ENCODE results near the gene CFAP77.
"Not testable (repeated sequence)": the region's sequence is repeated elsewhere in the genome, so short reads cannot be mapped to it uniquely, and the experiment has no call there.

DNA sequence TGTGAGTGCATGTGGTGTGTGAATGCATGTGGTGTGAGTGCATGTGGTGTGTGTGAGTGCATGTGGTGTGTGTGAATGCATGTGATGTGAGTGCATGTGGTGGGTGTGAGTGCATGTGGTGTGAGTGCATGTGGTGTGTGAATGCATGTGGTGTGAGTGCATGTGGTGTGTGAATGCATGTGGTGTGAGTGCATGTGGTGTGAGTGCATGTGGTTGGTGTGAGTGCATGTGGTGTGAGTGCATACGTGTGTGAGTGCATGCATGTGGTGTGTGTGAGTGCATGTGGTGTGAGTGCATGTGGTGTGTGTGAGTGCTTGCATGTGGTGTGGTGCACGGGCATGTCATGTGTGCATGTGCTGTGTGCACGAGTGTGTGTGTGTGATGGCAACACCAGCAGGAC is 31.6 kb upstream of the CFAP77 start:
- TF ChIP-seq, protein P1, sequence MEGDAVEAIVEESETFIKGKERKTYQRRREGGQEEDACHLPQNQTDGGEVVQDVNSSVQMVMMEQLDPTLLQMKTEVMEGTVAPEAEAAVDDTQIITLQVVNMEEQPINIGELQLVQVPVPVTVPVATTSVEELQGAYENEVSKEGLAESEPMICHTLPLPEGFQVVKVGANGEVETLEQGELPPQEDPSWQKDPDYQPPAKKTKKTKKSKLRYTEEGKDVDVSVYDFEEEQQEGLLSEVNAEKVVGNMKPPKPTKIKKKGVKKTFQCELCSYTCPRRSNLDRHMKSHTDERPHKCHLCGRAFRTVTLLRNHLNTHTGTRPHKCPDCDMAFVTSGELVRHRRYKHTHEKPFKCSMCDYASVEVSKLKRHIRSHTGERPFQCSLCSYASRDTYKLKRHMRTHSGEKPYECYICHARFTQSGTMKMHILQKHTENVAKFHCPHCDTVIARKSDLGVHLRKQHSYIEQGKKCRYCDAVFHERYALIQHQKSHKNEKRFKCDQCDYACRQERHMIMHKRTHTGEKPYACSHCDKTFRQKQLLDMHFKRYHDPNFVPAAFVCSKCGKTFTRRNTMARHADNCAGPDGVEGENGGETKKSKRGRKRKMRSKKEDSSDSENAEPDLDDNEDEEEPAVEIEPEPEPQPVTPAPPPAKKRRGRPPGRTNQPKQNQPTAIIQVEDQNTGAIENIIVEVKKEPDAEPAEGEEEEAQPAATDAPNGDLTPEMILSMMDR (IDR thresholded peaks at IDR 0.05): not testable (repeated sequence)
- not testable (repeated sequence) for TF ChIP-seq POLR2A, POLR2AphosphoS5, EP300 (IDR thresholded peaks at IDR 0.05)
